Activated CD8-positive, alpha-beta memory T cell treated with anti-CD3 and anti-CD28 coated beads, Interleukin-2, amount 50 U/mL, for 48 hours (primary cell): ENCODE results near the gene PDZD4.

Source experiments
- DNase-seq: peaks from one replicate; pipeline ENCODE4 v3.0.0-alpha.2; 2020

PDZD4 gene

DNA sequence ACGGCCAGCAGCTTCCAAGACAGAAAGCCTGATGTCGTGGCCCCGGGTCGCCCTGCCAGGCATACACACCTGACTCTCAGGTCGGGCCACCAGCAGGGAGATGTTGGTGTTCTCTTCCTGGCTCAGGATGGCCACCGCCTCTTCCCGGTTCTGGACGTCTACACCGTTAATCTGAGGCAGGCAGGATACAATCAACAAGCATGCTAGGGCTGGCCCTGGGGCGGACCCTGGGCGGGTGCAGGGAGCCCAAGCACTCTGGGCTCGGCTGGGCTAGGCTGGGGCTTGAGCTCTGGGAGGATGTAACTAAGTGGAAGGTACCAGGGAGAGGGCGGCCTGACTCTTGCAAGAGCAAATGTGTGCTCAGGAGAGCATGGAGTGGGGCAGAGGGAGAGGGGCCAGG is 24.9 kb downstream of the PDZD4 start:
- no peak for DNase-seq

- no peak for DNase-seq
These were observed 25.7 kb downstream of the PDZD4 start for GRCh38 chrX:153804621-153805020.

- no peak for DNase-seq
These were observed 26.2 kb downstream of the PDZD4 start for GRCh38 chrX:153804100-153804595.

GRCh38 chrX:153803211-153804099 is 26.9 kb downstream of the PDZD4 start:
- no peak for DNase-seq

DNA sequence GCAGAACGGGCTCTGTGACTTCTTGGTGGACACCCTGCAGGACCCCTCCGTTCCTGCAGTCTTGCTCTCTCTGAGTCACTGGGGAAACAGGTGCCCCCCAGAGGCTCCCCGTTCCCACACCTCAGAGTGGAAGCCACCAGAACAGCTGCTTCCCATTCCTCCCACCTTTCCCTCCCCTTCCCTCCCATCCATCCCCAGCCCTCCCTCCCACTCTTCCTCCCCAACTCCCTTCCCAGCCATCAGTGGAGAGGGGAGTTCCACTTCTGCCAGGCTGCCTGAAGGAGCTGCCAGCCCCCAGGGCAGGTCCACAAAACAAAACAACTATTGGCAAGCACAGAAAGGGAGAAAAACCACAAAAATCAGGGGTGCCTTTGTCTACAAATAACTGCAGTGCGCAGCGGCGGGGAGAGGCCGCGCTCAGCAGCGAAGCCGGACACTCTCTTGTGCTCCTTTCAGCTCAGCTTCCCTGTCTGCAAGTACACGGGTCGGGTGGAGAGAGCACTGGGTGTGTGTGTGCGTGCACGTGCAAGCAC is 27.8 kb downstream of the PDZD4 start:
- no peak for DNase-seq

- no peak for DNase-seq
These were observed 28.7 kb downstream of the PDZD4 start for GRCh38 chrX:153801669-153802068.

GRCh38 chrX:153800746-153801145 is 29.6 kb downstream of the PDZD4 start:
- DNase-seq: no peak

DNA sequence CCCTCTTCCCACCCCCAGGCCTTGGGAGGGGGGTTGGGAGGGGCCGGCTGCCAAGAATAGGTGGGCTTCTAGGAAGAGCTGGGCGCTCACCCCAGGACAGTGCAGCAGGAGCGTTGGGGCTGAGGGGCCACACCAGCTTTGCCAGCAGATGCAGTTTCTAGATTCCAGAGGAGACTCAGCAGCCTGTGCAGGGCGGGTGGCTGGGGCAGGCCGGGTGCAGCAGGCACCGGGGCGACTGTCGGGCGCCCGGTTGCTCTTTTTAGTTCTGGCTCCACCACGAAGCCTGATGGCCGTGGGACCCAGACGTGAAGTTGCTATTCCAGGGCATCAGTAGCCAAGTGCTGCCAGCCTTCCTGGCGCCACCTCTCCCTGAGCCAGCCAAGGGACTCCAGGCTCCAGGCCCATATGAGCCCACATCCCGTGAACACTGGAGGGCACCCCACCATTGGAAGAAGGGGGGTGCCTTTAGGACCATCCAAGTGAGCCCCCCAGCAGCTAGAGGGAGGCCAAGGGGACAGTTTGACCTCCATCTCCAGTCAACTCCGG is 30.1 kb downstream of the PDZD4 start:
- no peak for DNase-seq

- no peak for DNase-seq
These were observed 31.0 kb downstream of the PDZD4 start for GRCh38 chrX:153799326-153799725.

DNA sequence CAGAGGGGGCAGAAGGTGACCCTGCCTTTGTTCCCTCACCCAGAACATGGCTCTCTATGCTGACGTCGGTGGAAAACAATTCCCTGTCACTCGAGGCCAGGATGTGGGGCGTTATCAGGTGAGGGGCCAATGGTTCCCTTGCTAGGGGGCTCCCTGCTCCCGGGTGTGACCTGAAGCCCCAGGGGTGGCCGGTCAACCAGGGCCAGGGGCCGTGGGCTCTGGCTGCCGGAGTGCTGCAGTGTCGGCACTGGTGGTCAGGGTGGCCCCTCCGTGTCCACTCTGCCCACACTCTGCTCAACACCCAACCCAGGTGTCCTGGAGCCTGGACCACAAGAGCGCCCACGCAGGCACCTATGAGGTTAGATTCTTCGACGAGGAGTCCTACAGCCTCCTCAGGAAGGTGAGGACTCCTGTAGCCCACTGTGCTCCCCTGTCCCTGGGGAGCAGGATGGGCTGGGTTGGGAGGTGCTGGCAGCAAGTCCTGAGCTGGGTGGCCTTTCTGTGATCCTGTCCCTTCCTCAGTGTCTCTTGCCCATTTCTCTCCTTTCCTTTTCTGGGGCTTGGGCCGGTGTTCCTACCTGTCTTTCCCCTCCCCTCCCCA is 32.8 kb downstream of the PDZD4 start:
- DNase-seq: no peak

- DNase-seq: no peak
These were observed 35.2 kb downstream of the PDZD4 start for GRCh38 chrX:153794897-153795816.

GRCh38 chrX:153794018-153794896 is 36.1 kb downstream of the PDZD4 start, which contains the start of the genes IDH3G and SSR4:
TSS of gene IDH3G (minus strand) at chrX:153794375. CDS start at chrX:153794326, 49 bp downstream.
TSS of gene SSR4 (plus strand) at chrX:153794668. CDS start at chrX:153794688, 20 bp downstream.
- peak; percentile 93 for DNase-seq

DNA sequence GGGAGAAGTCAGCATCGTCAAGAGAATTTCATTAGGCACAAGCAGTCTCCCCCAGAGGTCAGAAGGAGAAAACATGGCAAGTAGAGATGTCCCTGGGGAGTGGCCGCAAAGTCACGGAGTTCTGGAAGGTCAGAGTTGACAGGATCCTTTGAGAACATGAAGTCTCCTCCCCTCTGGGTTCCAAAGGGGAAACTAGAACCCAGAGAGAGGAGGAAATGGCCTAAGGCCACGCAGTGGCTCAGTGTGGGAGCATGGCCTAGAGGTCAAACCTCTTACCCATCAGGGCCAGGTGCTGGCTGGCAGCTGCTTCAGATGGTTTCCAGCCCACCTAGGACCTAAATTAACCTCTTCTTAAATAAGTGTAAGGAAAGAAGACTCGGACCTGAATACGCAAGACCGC is 37.1 kb downstream of the PDZD4 start:
- DNase-seq: no peak

GRCh38 chrX:153792368-153792767 is 38.0 kb downstream of the PDZD4 start:
- DNase-seq: no peak

DNA sequence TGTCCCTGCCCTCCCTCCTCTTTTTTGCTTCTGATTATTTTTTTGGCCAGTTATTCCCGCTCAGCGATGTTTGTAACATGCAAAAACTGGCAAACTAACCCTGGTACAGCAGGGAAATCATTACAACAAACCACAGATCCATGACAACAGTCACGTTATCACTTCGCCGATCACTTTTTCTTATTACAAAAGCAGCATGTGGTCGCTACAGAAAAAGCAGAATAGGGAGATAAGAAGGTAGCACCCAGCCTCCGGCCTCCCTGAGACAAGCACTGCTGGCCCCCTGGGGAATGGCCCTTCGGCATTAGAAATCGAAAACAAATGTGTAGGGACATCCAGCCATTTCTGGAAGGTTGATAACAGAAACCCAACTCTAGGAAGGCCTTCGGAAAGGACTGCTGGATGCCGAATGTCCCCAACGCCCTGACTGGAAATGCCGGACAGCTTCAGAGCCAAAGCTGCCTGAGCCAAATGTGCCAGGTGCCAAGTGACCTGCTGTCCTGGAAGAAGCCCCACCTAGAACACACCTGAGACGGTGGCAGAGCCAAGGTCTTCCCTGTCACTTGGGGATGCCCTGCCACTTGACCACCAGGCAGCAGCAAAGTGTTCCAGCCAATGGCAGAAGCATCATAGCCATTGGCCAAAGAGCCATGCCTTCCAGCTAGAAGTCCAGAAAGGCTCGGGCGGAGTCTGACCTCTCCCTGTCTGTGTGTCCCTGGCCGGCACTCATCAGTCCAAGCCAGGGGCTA is 39.1 kb downstream of the PDZD4 start:
- no peak for DNase-seq

- no peak for DNase-seq
These were observed 40.7 kb downstream of the PDZD4 start for GRCh38 chrX:153789654-153790053.

DNA sequence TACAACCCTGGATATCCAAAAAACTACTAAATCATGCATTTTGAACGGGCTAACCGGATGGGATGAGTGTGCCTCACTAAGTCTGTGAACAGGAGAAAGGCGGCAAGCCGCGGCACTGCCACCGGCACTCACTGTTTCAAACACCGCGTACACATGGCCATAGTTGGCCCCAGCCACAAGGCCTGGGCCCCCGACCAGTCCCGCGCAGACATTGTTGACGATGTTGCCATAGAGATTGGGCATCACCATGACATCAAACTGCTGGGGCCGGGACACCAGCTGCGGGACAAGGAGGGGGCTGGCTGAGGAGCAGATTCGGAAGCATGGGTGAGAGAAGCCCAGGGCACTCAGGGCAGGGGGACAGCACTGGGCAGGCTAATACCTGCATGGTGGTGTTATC is 43.7 kb downstream of the PDZD4 start:
- no peak for DNase-seq

DNA sequence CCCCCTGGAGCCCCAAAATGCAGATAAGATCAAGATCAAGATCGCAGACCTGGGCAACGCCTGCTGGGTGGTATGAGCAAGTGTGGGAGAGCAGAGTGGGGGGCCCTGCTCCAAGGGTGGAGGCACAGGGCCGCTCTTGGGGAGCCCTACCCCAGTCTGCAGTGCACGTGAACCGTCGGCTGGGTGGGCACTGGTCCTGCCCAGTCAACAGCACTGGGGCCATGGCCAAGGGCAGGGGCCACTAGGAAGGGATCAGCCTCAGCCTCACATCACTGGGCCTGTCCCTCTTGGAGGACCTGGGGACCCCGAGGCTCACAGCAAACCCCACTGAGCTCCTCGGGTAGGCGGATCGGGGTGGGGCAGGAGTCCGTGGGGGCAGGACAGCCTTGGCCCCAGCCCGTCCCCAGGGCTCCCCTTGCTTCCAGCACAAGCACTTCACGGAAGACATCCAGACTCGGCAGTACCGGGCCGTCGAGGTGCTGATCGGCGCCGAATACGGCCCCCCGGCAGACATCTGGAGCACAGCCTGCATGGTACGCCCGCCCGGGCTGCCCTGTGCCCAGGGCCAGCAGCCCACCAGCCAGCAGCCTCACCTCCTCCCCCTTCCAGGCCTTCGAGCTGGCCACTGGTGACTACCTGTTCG is 45.9 kb downstream of the PDZD4 start:
- DNase-seq: no peak

DNA sequence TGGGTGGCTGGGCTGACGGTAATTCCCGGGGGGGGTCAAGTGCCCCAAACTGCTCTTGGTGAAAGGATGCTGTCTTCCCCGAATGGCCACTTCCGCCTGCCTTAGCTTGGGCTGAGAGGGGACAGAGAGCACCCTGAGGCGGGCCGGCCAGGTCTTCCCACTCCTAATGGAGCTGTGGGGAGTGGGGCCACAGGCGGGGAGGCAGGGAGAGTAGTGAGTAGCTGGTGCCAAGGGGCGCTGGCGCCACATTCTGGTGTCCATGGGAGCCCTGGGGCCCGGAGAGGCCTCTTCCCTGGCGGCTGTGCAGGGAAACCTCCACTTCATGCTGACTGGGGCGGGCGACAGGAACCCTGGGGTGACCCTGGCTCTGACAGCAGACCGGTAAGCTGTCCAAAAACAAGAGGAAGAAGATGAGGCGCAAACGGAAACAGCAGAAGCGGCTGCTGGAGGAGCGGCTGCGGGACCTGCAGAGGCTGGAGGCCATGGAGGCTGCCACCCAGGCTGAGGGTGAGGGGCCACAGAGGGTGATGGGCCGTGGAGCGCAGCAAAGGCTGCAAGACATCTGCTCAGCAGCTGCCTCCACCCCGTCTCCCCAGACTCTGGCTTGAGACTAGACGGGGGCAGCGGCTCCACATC is 46.8 kb downstream of the PDZD4 start:
- no peak for DNase-seq

DNA sequence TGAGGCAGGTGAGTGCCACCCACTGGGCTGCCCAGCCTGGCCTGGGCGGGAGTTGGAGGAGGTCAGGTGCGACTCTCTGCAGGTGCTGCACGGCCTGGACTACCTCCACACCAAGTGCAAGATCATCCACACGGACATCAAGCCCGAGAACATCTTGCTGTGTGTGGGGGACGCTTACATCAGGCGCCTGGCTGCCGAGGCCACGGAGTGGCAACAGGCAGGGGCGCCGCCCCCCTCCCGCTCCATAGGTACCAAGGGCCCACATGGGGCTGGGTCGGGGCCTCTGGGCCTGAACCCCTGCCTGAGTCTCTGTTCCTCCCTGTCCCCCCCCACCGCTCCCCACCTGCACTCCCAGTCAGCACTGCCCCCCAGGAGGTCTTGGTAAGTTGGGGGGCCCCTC is 47.5 kb downstream of the PDZD4 start:
- no peak for DNase-seq
